ENCODE results near the gene IL20RB. TPM values are rescaled to one million over a fixed set of nuclear protein-coding genes. Genes with fewer than 3 reads are reported as not detected.

The IL20RB gene
- total and polyA plus RNA-seq, 2 of the 4 experiments (the other 2 are of a cell fraction) = 0.72 to 0.97 TPM

- no peak for TF ChIP-seq MAFK (IDR thresholded peaks at IDR 0.05; ENCODE audit: low read depth, low read length)
Observed at GRCh38 chr3:136932978-136933772, 24.6 kb upstream of the IL20RB start (continued).

GRCh38 chr3:136937175-136937574 is 20.6 kb upstream of the IL20RB start:
- ATAC-seq (ENCODE audit: low read depth) (no peak), DNase-seq (no peak)
- Histone ChIP-seq H3K27ac (ENCODE audit: insufficient read depth, low read length) (no peak overlapping the region), H4K5ac (ENCODE audit: low read depth, low read length) (no peak overlapping the region), H2BK15ac (ENCODE audit: low read depth, low read length) (no peak overlapping the region), H3K27me3 (ENCODE audit: control insufficient read depth, insufficient read depth, low read length) (no peaks in the 10 kb centered on the region), H3K4ac (ENCODE audit: low read depth, low read length) (no peak overlapping the region), H2BK5ac (ENCODE audit: low read depth, low read length, poor library complexity, severe bottlenecking) (no peak overlapping the region), H3K9me1 (ENCODE audit: insufficient read depth, low read length) (no peaks in the 10 kb centered on the region), H3K79me1 (ENCODE audit: low read depth in 1 of 2, low read length in 2 of 2) (peaks cover 12 to 55% of the 10 kb centered on the region in 2 experiments), H3K4me3 (ENCODE audit: insufficient read depth, low read depth, low read length) (no peak overlapping the region), H2AFZ (replicated peaks; ENCODE audit: low read length, poor library complexity) (no peak overlapping the region), H4K8ac (ENCODE audit: low read depth in 2 of 2, low read length in 2 of 2) (no peak overlapping the region), H3K4me1 (ENCODE audit: control insufficient read depth, insufficient read depth, low read length) (no peaks in the 10 kb centered on the region), H3K9me3 (ENCODE audit: control insufficient read depth, insufficient read depth, low read length) (no peaks in the 10 kb centered on the region), H3K4me2 (ENCODE audit: low read depth, low read length) (no peak overlapping the region), H2BK20ac (ENCODE audit: low read depth, low read length) (no peak overlapping the region), H2BK120ac (ENCODE audit: low read depth, low read length) (no peak overlapping the region), H4K91ac (ENCODE audit: insufficient read depth, low read depth, low read length) (no peak overlapping the region), H4K20me1 (ENCODE audit: insufficient read depth, low read length) (peaks cover 4% of the 10 kb centered on the region; the same call in 1 of the 2 replicates), H2AK5ac (ENCODE audit: low read depth, low read length) (no peak overlapping the region), H3K18ac (ENCODE audit: low read depth, low read length) (no peak overlapping the region), H2AK9ac (replicated peaks; ENCODE audit: low read depth, low read length, poor library complexity) (no peak overlapping the region), H3K14ac (replicated peaks; ENCODE audit: low read depth, low read length) (no peak overlapping the region), H3K36me3 (ENCODE audit: control insufficient read depth, insufficient read depth, low read length) (peaks cover 1% of the 10 kb centered on the region; the same call in 1 of the 2 replicates), H3K23ac (ENCODE audit: low read depth, low read length) (no peak overlapping the region), H3K56ac (ENCODE audit: extremely low read depth, insufficient read depth, low read length) (no peak overlapping the region), H3K9ac (ENCODE audit: low read depth, low read length) (no peak overlapping the region)
- dilution Hi-C loops (cut with HindIII; ENCODE audit: low sequenced_read_pairs, unreplicated experiment) (no loop called here), in situ Hi-C loops (cut with MboI; ENCODE audit: low sequenced_read_pairs) (no loop called here), intact Hi-C loops (cut with micrococcal nuclease) (no loop called here)
- ChIA-PET CTCF (interaction anchor here (1.2 kb wide), 1 partner anchor 25 kb away, joined by 6 read pairs; no protein-coding TSS in a partner anchor), POLR2A (ENCODE audit: unreplicated experiment) (no interaction called here)
- no CpG with 5 or more reads among the region's 1 CpG for WGBS, 2 experiments (ENCODE audit: extremely low coverage in 2 of 2, insufficient read length in 1 of 2)
- TF ChIP-seq MAFK (IDR thresholded peaks at IDR 0.05; ENCODE audit: low read depth, low read length) = no peak
- TF ChIP-seq CHD1 (IDR thresholded peaks at IDR 0.05; ENCODE audit: low read depth, low read length) = no peak
- no peak for TF ChIP-seq MXI1 (IDR thresholded peaks at IDR 0.05; ENCODE audit: borderline replicate concordance, low read depth, low read length)
- TF ChIP-seq ELK1 (IDR thresholded peaks at IDR 0.05; ENCODE audit: borderline replicate concordance, low read depth, low read length) = no peak
- no peak for TF ChIP-seq BHLHE40 (IDR thresholded peaks at IDR 0.05; ENCODE audit: low read depth, low read length)
- TF ChIP-seq SMC3 (IDR thresholded peaks at IDR 0.05; ENCODE audit: low read depth, low read length) = no peak
- TF ChIP-seq RFX5 (IDR thresholded peaks at IDR 0.05; ENCODE audit: low read depth, low read length) = no peak
- no peak for TF ChIP-seq NFE2L2 (IDR thresholded peaks at IDR 0.05; ENCODE audit: low read depth, low read length)
- no peak for TF ChIP-seq MAZ (IDR thresholded peaks at IDR 0.05; ENCODE audit: borderline replicate concordance, low read depth, low read length)
- TF ChIP-seq CTCF (conservative IDR thresholded peaks at IDR 0.05; ENCODE audit: low read depth, low read length) = no peak
- BruUV-seq (replicated peaks) = no TSS peak

Data from IMR-90 (cell line).